NCI-H1417 (cell line): ENCODE data around the gene ENKD1.

ENCODE experiments used
- DNase-seq, 3 experiments: peaks; one replicate each; lab custom pipeline; 2025; lab: John Stamatoyannopoulos, UW

ENKD1 gene

DNA sequence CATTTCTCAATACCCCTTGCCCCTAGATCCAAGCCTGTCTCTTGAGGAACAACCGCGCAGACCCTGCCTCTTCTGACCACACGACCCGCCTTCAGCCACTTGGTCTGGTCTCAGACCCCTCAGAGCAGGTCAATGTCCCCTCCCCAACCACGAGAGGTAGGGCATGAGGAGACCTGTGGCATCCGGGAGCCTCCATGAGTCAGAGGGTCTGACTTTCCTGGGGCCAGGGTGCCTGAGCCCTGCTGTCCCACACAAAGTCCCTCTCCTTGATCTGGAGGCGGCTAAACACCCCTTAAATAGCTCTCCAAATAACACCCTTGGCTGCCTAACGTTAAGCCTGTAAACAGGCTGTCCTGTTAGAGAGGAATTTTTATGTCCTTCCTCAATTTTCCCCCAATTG is 16.5 kb downstream of the ENKD1 start:
- no peak for DNase-seq

- DNase-seq, result no peak
These were observed 17.0 kb downstream of the ENKD1 start for GRCh38 chr16:67649494-67649931.

DNA sequence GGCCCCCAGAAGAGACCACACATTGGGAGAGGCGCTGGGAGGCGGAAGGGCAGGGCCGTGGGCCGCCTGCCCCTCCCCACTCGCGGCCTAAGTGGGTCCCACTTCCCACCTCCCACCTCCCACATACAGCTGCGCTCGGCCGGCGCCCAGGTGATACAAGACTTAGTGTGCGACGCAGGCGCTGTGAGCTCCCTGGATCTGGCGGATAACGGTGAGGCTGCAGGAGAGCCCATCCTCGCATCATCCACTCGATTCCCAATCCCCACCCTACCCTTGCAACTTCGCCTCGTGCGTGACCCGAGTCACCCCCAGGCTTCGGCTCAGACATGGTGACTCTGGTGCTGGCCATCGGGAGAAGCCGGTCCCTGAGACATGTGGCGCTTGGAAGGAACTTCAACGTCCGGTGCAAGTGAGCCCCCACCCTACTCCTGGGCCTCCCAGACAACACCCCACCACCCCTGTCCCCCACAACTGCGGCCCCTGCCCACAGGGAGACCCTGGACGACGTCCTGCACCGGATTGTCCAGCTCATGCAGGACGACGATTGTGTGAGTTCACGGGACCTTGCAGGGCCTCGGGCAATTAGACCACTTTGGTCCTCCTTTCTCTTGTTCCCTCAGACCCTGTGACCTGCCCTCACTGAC is 17.7 kb downstream of the ENKD1 start:
- DNase-seq, result no peak

GRCh38 chr16:67648088-67648763 is 18.3 kb downstream of the ENKD1 start:
- DNase-seq, result no peak

DNA sequence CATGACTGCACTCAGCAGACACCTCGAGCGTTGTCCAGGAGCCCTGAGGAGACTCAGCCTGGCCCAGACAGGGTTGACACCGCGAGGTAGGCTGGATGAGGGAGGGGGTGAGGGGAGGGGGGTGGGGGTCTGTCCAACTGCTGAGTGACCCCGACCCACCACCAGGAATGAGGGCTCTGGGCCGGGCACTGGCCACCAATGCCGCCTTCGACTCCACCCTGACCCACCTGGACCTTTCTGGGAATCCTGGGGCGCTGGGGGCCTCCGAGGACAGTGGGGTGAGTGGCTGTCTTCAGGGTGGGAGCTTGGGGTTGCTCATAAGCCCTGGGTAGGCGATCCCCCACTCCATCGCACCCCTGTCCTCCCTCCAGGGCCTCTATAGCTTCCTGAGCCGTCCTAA is 18.9 kb downstream of the ENKD1 start:
- DNase-seq, result no peak

GRCh38 chr16:67647111-67647651 is 19.4 kb downstream of the ENKD1 start:
- no peak for DNase-seq

- peak in 1 of 3 experiments; percentile 51 for DNase-seq
These were observed 21.0 kb downstream of the ENKD1 start for GRCh38 chr16:67645397-67646121.

DNA sequence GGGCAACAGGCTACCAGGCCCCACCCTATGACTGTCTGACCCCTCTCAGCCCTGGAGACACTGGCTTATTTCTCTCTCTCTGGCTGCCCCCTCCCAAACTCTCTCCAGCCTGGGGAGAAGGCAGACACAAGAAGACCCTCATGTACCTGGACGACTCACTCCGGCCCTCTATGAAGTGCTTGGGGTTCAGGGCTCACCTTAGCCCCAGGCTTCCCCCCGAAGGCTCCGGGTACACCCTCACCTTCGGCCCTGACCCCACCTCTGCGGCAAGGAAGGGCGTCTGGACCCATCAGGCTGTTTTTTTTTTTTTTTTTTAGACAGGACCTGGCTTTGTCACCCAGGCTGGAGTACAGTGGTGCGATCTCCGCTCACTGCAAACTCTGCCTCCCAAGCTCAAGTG is 22.5 kb downstream of the ENKD1 start:
- DNase-seq, result no peak

DNA sequence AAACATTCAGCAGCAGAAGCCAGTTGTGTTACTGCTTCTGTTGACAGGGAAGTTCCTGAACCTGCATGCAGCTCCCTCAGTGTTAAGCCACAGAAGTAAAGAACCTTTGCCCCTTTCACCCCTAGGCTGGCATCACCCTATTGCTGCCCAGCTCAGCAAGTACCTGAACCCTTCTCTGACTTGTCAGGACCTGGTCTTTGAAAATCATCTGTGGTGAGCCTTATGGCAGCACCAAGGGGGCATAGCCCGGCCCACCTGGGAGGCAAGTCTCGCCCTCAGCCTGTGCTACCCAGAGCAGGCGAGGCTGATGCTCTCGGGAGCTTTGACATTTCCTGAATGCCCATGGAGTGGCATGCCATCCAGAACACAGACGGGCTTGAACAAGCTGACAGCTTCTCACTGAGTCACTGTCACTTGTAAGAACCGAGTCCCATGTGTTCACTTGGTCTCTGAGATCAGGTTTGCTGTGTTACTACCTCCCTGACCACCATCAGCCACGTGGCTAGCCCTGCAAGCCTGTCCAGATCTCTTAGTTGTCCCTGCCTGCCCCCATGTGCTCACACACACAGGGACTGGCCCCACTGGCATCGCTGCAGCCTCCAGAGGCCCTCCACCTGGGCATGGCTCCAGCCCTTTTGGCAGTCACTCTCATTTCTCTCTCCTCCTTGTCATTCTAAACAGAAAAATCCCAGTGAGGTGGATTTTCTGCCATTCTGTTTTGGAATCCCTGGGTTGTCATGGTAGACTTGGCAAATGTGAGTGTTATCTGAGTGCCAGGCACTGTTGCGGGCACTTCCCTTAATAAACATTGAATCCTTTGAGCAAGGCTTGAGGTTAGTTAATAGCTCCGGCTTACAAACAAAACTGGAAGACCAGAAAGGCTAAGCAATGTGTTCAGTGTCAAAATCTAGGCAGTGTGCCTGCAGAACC is 24.5 kb downstream of the ENKD1 start:
- no peak for DNase-seq

GRCh38 chr16:67637625-67638024 is 28.9 kb downstream of the ENKD1 start:
- DNase-seq, result no peak

- DNase-seq, result no peak
These were observed 29.8 kb downstream of the ENKD1 start for GRCh38 chr16:67636713-67637112.

- no peak for DNase-seq
These were observed 34.0 kb downstream of the ENKD1 start for GRCh38 chr16:67632415-67633172.

DNA sequence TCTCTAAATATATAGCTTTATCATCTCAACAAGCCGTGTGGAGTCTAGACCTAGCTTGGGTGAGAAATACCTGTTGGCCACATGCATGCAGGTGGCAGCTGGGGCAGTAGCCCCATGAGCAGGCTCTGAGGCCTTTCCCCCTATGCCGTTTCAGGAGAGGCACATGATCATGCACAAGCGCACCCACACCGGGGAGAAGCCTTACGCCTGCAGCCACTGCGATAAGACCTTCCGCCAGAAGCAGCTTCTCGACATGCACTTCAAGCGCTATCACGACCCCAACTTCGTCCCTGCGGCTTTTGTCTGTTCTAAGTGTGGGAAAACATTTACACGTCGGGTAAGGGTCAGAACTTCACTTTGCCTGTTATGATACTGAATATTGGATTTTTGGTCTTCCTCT is 38.3 kb downstream of the ENKD1 start:
- no peak for DNase-seq

GRCh38 chr16:67613808-67614207 is 52.7 kb downstream of the ENKD1 start:
- no peak for DNase-seq
